Trophoblast cell (in vitro differentiated cells and primary cell): ENCODE measurements around the gene NCK2.

Experiments used
- DNase-seq, 2 donors: peaks; one replicate each; pipeline ENCODE4 v3.0.0-alpha.2; 2016
- H2AFZ ChIP-seq: 2 replicates; pipeline ENCODE4 v1.6.1; 2013; ENCODE audit warnings: low read length, moderate library complexity, mild to moderate bottlenecking; ENCODE audit not compliant: insufficient read depth, poor library complexity
- H2AK5ac ChIP-seq: 2 replicates; pipeline ENCODE4 v1.6.1; 2013; ENCODE audit warnings: mild to moderate bottlenecking, low read length
- H2BK120ac ChIP-seq: 2 replicates; pipeline ENCODE4 v1.6.1; 2013; ENCODE audit warnings: low read length, mild to moderate bottlenecking, moderate library complexity; ENCODE audit not compliant: insufficient read depth, poor library complexity
- H2BK12ac ChIP-seq: 2 replicates; pipeline ENCODE4 v1.6.1; 2013; ENCODE audit warnings: mild to moderate bottlenecking, low read length, moderate library complexity
- H2BK5ac ChIP-seq: 2 replicates; pipeline ENCODE4 v1.6.1; 2013; ENCODE audit warnings: low read length, low read depth, moderate library complexity, mild to moderate bottlenecking; ENCODE audit not compliant: poor library complexity
- H3K14ac ChIP-seq: 2 replicates; pipeline ENCODE4 v1.6.1; 2013; ENCODE audit warnings: mild to moderate bottlenecking, low read length
- H3K18ac ChIP-seq: 2 replicates; pipeline ENCODE4 v1.6.1; 2013; ENCODE audit warnings: mild to moderate bottlenecking, low read length
- H3K23ac ChIP-seq: 2 replicates; pipeline ENCODE4 v1.6.1; 2013; ENCODE audit warnings: low read length
- H3K27ac ChIP-seq: 2 replicates; pipeline ENCODE4 v1.5.1; 2013; ENCODE audit warnings: low read depth, mild to moderate bottlenecking, inconsistent platforms, low read length, moderate library complexity
- H3K27me3 ChIP-seq: 2 replicates; pipeline ENCODE4 v1.6.1; 2013; ENCODE audit warnings: inconsistent platforms, mild to moderate bottlenecking, low read length, moderate library complexity; ENCODE audit not compliant: insufficient read depth
- H3K36me3 ChIP-seq, 2 experiments: 1 replicate in 1 of 2; 2 replicates in 1 of 2; pipeline ENCODE4 v1.6.1; 2013; ENCODE audit warnings: low read length in 2 of 2, mild to moderate bottlenecking in 2 of 2, moderate library complexity in 1 of 2; ENCODE audit not compliant: insufficient read depth in 2 of 2, control insufficient read depth in 1 of 2
- H3K4ac ChIP-seq: 2 replicates; pipeline ENCODE4 v1.6.1; 2013; ENCODE audit warnings: low read depth, mild to moderate bottlenecking, low read length, moderate library complexity
- H3K4me1 ChIP-seq, 2 experiments: 1 replicate in 1 of 2; 2 replicates in 1 of 2; pipeline ENCODE4 v1.6.1; 2013; ENCODE audit warnings: low read length in 2 of 2, mild to moderate bottlenecking in 2 of 2, moderate library complexity in 1 of 2; ENCODE audit not compliant: insufficient read depth in 2 of 2, control insufficient read depth in 1 of 2
- H3K4me2 ChIP-seq: 2 replicates; pipeline ENCODE4 v1.6.1; 2013; ENCODE audit warnings: inconsistent platforms, mild to moderate bottlenecking, low read length, moderate library complexity
- H3K4me3 ChIP-seq: 2 replicates; pipeline ENCODE4 v1.5.1; 2013; ENCODE audit warnings: mild to moderate bottlenecking, low read depth, low read length, inconsistent platforms
- H3K79me1 ChIP-seq: one replicate; pipeline ENCODE4 v1.6.1; 2013; ENCODE audit warnings: low read length
- H3K79me2 ChIP-seq: 2 replicates; pipeline ENCODE4 v1.6.1; 2013; ENCODE audit warnings: low read length, mild to moderate bottlenecking; ENCODE audit not compliant: control insufficient read depth, insufficient read depth, poor library complexity
- H3K9ac ChIP-seq: 2 replicates; pipeline ENCODE4 v1.6.1; 2013; ENCODE audit warnings: mild to moderate bottlenecking, low read length
- H3K9me3 ChIP-seq: 2 replicates; pipeline ENCODE4 v1.6.1; 2013; ENCODE audit warnings: low read depth, mild to moderate bottlenecking, control low read depth, inconsistent platforms, low read length; ENCODE audit not compliant: insufficient read depth
- H4K12ac ChIP-seq: 2 replicates; pipeline ENCODE4 v1.6.1; 2013; ENCODE audit warnings: low read depth, mild to moderate bottlenecking, low read length, moderate library complexity
- H4K8ac ChIP-seq: 2 replicates; pipeline ENCODE4 v1.6.1; 2013; ENCODE audit warnings: low read depth, mild to moderate bottlenecking, low read length, moderate library complexity
- H4K91ac ChIP-seq: one replicate; pipeline ENCODE4 v1.6.1; 2013; ENCODE audit warnings: low read depth, mild to moderate bottlenecking, low read length, moderate library complexity
- WGBS: extraction: QIAGEN DNeasy Blood & Tissue Kit; methylation state at CpG from one replicate; pipeline ENCODE4 v1.1.7; 2013; ENCODE audit warnings: missing lambda C conversion rate; ENCODE audit not compliant: insufficient read length, insufficient coverage; ENCODE audit errors: extremely low coverage; 5-methylcytosine and 5-hydroxymethylcytosine counted together

Gene NCK2

DNA sequence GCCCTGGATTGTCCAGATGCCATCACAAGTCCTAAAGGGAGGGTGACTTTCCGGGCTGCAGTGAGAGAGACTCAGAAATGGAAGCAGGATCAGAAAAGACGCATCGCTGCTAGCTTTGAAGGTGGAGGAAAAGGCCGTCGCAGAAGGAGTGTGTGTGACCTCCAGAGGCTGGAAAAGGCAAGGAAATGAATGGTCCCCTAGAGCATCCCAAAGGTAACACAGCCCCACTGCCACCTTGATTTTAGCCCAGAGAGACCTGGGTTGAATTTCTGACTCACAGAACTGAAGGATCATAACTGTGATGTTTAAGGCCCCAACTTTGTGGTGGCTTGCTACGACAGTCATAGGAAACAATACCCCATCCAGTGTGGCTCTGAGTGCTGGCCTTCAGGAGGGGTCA is 8.6 kb upstream of the NCK2 start:
- H3K36me3 ChIP-seq, result no peaks in the 10 kb centered on the region
- H3K4ac ChIP-seq, result no peak overlapping the region
- no peak overlapping the region for H2AFZ ChIP-seq
- no peaks in the 10 kb centered on the region for H3K79me1 ChIP-seq
- H3K23ac ChIP-seq, result no peak overlapping the region
- no peak for DNase-seq
- H3K4me2 ChIP-seq, result no peak overlapping the region
- no peak overlapping the region for H4K91ac ChIP-seq
- H2BK120ac ChIP-seq, result no peak overlapping the region
- WGBS, result no CpG with 5 or more reads among the region's 6 CpGs
- H3K27ac ChIP-seq, result no peak overlapping the region
- no peak overlapping the region for H3K18ac ChIP-seq
- H3K4me3 ChIP-seq, result no peak overlapping the region
- H3K27me3 ChIP-seq, result no peaks in the 10 kb centered on the region
- H3K4me1 ChIP-seq, result no peaks in the 10 kb centered on the region
- H3K9me3 ChIP-seq, result peaks cover 3% of the 10 kb centered on the region
- no peak overlapping the region for H3K9ac ChIP-seq
- H2BK12ac ChIP-seq, result no peak overlapping the region
- H4K12ac ChIP-seq, result no peak overlapping the region
- H3K79me2 ChIP-seq, result no peaks in the 10 kb centered on the region
- H3K14ac ChIP-seq, result no peak overlapping the region
- H2BK5ac ChIP-seq, result no peak overlapping the region
- no peak overlapping the region for H2AK5ac ChIP-seq
- no peak overlapping the region for H4K8ac ChIP-seq

DNA sequence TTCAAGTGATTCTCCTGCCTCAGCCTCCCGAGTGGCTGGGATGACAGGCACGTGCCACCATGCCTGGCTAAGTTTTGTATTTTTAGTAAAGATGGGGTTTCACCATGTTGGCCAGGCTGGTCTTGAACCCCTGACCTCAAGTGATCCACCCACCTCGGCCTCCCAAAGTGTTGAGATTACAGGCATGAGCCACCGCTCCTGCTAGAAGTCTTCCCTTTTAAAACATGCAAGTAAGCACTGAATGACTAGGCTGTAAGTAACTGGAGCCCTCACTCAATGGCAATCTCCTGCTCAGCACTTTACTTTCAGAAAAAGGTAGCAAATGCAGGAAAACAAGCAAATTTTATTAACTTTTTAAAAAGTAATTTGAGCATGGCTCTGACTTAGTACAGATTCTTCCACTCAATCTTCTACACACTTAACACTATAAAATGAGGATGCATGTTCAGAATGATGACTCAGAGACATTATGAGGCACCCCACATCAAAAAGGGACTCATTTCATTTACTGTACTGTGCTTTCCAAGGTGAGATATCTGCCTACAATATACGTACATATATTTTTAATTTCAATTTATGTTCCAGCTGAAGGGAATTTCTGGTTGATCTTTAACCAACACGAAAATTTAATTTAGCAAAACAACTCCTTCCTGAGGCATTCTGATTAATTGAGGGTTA is 6.6 kb upstream of the NCK2 start:
- no peak overlapping the region for H2AK5ac ChIP-seq
- no peak overlapping the region for H4K12ac ChIP-seq
- no peaks in the 10 kb centered on the region for H3K4me1 ChIP-seq
- no peak overlapping the region for H3K4ac ChIP-seq
- H2BK120ac ChIP-seq, result no peak overlapping the region
- H3K4me2 ChIP-seq, result no peak overlapping the region
- no peaks in the 10 kb centered on the region for H3K27me3 ChIP-seq
- no peaks in the 10 kb centered on the region for H3K36me3 ChIP-seq
- DNase-seq, result no peak
- no peak overlapping the region for H3K4me3 ChIP-seq
- no peaks in the 10 kb centered on the region for H3K79me2 ChIP-seq
- H3K14ac ChIP-seq, result no peak overlapping the region
- no peak overlapping the region for H2BK12ac ChIP-seq
- H4K91ac ChIP-seq, result no peak overlapping the region
- H3K23ac ChIP-seq, result no peak overlapping the region
- H4K8ac ChIP-seq, result no peak overlapping the region
- H3K27ac ChIP-seq, result no peak overlapping the region
- no peak overlapping the region for H3K18ac ChIP-seq
- H2BK5ac ChIP-seq, result no peak overlapping the region
- no peak overlapping the region for H3K9ac ChIP-seq
- no peak overlapping the region for H2AFZ ChIP-seq
- WGBS, result no CpG with 5 or more reads among the region's 6 CpGs
- no peaks in the 10 kb centered on the region for H3K79me1 ChIP-seq
- peaks cover 2% of the 10 kb centered on the region for H3K9me3 ChIP-seq

DNA sequence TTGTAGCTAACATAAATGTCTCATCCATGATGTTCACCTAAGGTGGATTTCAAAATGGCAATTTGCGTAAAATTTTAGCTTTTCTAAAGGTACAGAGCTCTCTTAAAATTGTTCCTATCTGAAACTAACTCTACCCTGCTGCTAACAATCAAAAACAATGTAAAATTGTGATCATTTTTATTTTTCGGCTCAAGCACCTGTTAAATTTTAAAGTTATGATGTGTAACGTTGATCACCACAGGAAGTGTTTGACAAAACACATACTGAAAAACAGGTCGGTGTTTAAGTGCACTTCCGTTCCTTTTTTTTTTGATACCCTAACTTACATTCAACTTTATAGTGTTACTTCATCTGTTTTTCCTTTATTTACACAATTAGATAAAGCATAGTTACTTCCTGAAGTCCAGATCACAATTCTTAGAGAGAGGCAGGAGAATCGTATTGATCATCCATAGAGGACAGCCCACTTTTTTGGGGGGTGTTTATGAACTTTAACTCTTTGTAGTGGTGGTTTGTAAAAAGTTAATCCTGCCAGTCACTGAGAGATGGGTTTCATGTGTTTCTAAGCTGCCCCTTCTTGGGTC is 6.0 kb upstream of the NCK2 start:
- Histone ChIP-seq H3K14ac (no peak overlapping the region), H4K8ac (no peak overlapping the region), H2BK12ac (no peak overlapping the region), H3K4me1 (no peaks in the 10 kb centered on the region), H3K4ac (no peak overlapping the region), H2AFZ (no peak overlapping the region), H3K4me2 (no peak overlapping the region), H3K23ac (no peak overlapping the region), H3K18ac (no peak overlapping the region), H3K9me3 (peaks cover 2% of the 10 kb centered on the region), H3K36me3 (no peaks in the 10 kb centered on the region), H3K27me3 (no peaks in the 10 kb centered on the region), H3K9ac (no peak overlapping the region), H2BK120ac (no peak overlapping the region), H3K79me1 (no peaks in the 10 kb centered on the region), H2BK5ac (no peak overlapping the region), H3K4me3 (no peak overlapping the region), H3K79me2 (no peaks in the 10 kb centered on the region), H4K12ac (no peak overlapping the region), H4K91ac (no peak overlapping the region), H3K27ac (no peak overlapping the region), H2AK5ac (no peak overlapping the region)
- no peak for DNase-seq
- no CpG with 5 or more reads among the region's 6 CpGs for WGBS

DNA sequence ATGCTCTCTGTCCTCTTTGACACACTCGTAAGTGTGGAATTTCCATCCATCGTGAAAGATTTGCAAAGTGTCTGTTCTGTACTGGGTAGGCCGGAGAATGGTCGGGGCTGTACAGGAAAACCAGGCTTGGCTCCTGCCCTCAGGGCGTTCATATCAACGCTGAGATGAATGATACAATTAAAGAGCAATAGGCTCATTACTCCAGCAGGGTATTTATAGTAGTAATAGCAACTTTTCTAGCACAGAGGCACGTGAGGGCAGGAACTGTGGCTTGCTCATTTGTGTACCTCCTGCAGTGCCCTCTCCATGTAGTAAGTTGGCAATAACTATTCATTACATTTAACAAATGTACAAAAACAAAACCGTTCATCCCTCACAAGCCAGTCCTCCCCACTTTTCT is 5.3 kb upstream of the NCK2 start:
- Histone ChIP-seq H3K4me1 (peaks cover 2 to 3% of the 10 kb centered on the region in 2 experiments), H3K27ac (no peak overlapping the region), H2BK5ac (no peak overlapping the region), H3K36me3 (no peaks in the 10 kb centered on the region), H3K9me3 (peaks cover 2% of the 10 kb centered on the region), H3K14ac (no peak overlapping the region), H3K9ac (no peak overlapping the region), H3K23ac (no peak overlapping the region), H2AK5ac (no peak overlapping the region), H3K79me1 (peaks cover 2% of the 10 kb centered on the region), H4K8ac (no peak overlapping the region), H4K12ac (no peak overlapping the region), H4K91ac (no peak overlapping the region), H3K27me3 (no peaks in the 10 kb centered on the region), H3K79me2 (no peaks in the 10 kb centered on the region), H3K4me3 (no peak overlapping the region), H3K4ac (no peak overlapping the region), H2BK120ac (no peak overlapping the region), H2BK12ac (no peak overlapping the region), H3K4me2 (no peak overlapping the region), H3K18ac (no peak overlapping the region), H2AFZ (no peak overlapping the region)
- no peak for DNase-seq
- no CpG with 5 or more reads among the region's 8 CpGs for WGBS
